Measurements from ENCODE around the gene ELK1. TPM values are rescaled to one million over a fixed set of nuclear protein-coding genes. Genes with fewer than 3 reads are reported as not detected.

ELK1 gene
- total RNA-seq, 1 experiment from 2014 or later = 49.7 TPM

GRCh38 chrX:47690175-47690574 is 39.8 kb upstream of the ELK1 start:
- H3K4me1 ChIP-seq (ENCODE audit: insufficient read depth, low read length, poor library complexity, severe bottlenecking) = no peaks in the 10 kb centered on the region
- intact Hi-C loops (cut with micrococcal nuclease; ENCODE audit: unreplicated experiment) = no loop called here
- ChIA-PET POLR2A (ENCODE audit: low non-redundant PET) (no interaction called here), CTCF (no interaction called here)
- no peaks in the 10 kb centered on the region for H3K27me3 ChIP-seq (replicated peaks; ENCODE audit: insufficient read depth, low read depth, low read length, poor library complexity)
- H3K4me3 ChIP-seq (ENCODE audit: low read depth, low read length, poor library complexity, severe bottlenecking) = no peak overlapping the region
- H3K36me3 ChIP-seq (ENCODE audit: insufficient read depth, low read length, poor library complexity, severe bottlenecking) = no peaks in the 10 kb centered on the region
- no peak for DNase-seq (ENCODE audit: low spot score)
- no TSS peak for BruUV-seq (replicated peaks)
- TF ChIP-seq CTCF (conservative IDR thresholded peaks at IDR 0.05; ENCODE audit: low read depth, low read length) (no peak), EZH2 (IDR thresholded peaks at IDR 0.05; ENCODE audit: borderline replicate concordance, low read depth, low read length, poor library complexity, severe bottlenecking) (no peak)
- no peak overlapping the region for H3K27ac ChIP-seq (ENCODE audit: low read depth, low read length, poor library complexity, severe bottlenecking)
- no peaks in the 10 kb centered on the region for H3K9me3 ChIP-seq (ENCODE audit: low read depth, low read length, poor library complexity, severe bottlenecking)

- POLR2A ChIA-PET (ENCODE audit: low non-redundant PET) = no interaction called here
- Histone ChIP-seq H3K4me1 (ENCODE audit: insufficient read depth, low read length, poor library complexity, severe bottlenecking) (no peaks in the 10 kb centered on the region), H3K36me3 (ENCODE audit: insufficient read depth, low read length, poor library complexity, severe bottlenecking) (no peaks in the 10 kb centered on the region), H3K27me3 (replicated peaks; ENCODE audit: insufficient read depth, low read depth, low read length, poor library complexity) (no peaks in the 10 kb centered on the region), H3K9me3 (ENCODE audit: low read depth, low read length, poor library complexity, severe bottlenecking) (no peaks in the 10 kb centered on the region), H3K27ac (ENCODE audit: low read depth, low read length, poor library complexity, severe bottlenecking) (no peak overlapping the region), H3K4me3 (ENCODE audit: low read depth, low read length, poor library complexity, severe bottlenecking) (no peak overlapping the region)
- intact Hi-C loops (cut with micrococcal nuclease; ENCODE audit: unreplicated experiment) = no loop called here
- CTCF ChIA-PET = no interaction called here
- no TSS peak for BruUV-seq (replicated peaks)
- no peak for DNase-seq (ENCODE audit: low spot score)
- TF ChIP-seq EZH2 (IDR thresholded peaks at IDR 0.05; ENCODE audit: borderline replicate concordance, low read depth, low read length, poor library complexity, severe bottlenecking) = no peak
- TF ChIP-seq CTCF (conservative IDR thresholded peaks at IDR 0.05; ENCODE audit: low read depth, low read length) = no peak
Observed at GRCh38 chrX:47687263-47687662, 36.9 kb upstream of the ELK1 start.

GRCh38 chrX:47683829-47684205 is 33.5 kb upstream of the ELK1 start:
- POLR2A ChIA-PET (ENCODE audit: low non-redundant PET) = no interaction called here
- Histone ChIP-seq H3K4me3 (ENCODE audit: low read depth, low read length, poor library complexity, severe bottlenecking) (no peak overlapping the region), H3K4me1 (ENCODE audit: insufficient read depth, low read length, poor library complexity, severe bottlenecking) (no peaks in the 10 kb centered on the region), H3K9me3 (ENCODE audit: low read depth, low read length, poor library complexity, severe bottlenecking) (no peaks in the 10 kb centered on the region), H3K36me3 (ENCODE audit: insufficient read depth, low read length, poor library complexity, severe bottlenecking) (no peaks in the 10 kb centered on the region), H3K27ac (ENCODE audit: low read depth, low read length, poor library complexity, severe bottlenecking) (no peak overlapping the region), H3K27me3 (replicated peaks; ENCODE audit: insufficient read depth, low read depth, low read length, poor library complexity) (no peaks in the 10 kb centered on the region)
- no peak for DNase-seq (ENCODE audit: low spot score)
- TF ChIP-seq EZH2 (IDR thresholded peaks at IDR 0.05; ENCODE audit: borderline replicate concordance, low read depth, low read length, poor library complexity, severe bottlenecking) (no peak), CTCF (conservative IDR thresholded peaks at IDR 0.05; ENCODE audit: low read depth, low read length) (no peak)
- BruUV-seq (replicated peaks) = no TSS peak
- CTCF ChIA-PET = no interaction called here
- intact Hi-C loops (cut with micrococcal nuclease; ENCODE audit: unreplicated experiment) = no loop called here

All from A673 (cell line).